Measurements from ENCODE around the gene SPR.

DNA sequence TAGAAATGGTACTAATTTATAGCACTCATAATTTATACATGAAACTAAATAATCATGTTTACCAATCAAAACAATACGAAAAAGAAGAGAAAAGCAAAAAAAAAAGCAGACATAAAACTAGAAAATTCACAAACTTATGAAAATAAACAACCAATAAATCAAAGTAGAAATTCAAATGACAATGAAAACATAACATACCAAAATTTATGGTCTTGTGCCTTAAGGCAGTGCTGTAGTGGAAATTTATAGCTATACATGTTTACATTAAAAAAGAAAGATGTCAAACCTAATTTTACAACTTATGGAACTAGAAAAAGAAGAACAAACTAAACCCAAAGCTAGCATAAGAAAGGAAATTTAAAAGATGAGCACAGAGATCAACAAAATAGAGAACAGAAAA, 16.1 kb upstream of the SPR start:
- TF ChIP-seq, protein P1, sequence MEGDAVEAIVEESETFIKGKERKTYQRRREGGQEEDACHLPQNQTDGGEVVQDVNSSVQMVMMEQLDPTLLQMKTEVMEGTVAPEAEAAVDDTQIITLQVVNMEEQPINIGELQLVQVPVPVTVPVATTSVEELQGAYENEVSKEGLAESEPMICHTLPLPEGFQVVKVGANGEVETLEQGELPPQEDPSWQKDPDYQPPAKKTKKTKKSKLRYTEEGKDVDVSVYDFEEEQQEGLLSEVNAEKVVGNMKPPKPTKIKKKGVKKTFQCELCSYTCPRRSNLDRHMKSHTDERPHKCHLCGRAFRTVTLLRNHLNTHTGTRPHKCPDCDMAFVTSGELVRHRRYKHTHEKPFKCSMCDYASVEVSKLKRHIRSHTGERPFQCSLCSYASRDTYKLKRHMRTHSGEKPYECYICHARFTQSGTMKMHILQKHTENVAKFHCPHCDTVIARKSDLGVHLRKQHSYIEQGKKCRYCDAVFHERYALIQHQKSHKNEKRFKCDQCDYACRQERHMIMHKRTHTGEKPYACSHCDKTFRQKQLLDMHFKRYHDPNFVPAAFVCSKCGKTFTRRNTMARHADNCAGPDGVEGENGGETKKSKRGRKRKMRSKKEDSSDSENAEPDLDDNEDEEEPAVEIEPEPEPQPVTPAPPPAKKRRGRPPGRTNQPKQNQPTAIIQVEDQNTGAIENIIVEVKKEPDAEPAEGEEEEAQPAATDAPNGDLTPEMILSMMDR (IDR thresholded peaks at IDR 0.05; ENCODE audit: insufficient read depth, low read length) = no peak
- TF ChIP-seq REST (IDR thresholded peaks at IDR 0.05; ENCODE audit: insufficient replicate concordance, low read depth) = no peak

All from HL-60 (cell line).